Measurements from ENCODE around the gene COL6A1. TPM values are rescaled to one million over a fixed set of nuclear protein-coding genes. Genes with fewer than 3 reads are reported as not detected.
A peak's percentile ranks its signal among the peaks of the same experiment; 100 is the strongest.

The COL6A1 gene
- polyA plus RNA-seq, 3 donors from 2014 or later: 0.17 to 0.18 TPM; not detected in 1

DNA sequence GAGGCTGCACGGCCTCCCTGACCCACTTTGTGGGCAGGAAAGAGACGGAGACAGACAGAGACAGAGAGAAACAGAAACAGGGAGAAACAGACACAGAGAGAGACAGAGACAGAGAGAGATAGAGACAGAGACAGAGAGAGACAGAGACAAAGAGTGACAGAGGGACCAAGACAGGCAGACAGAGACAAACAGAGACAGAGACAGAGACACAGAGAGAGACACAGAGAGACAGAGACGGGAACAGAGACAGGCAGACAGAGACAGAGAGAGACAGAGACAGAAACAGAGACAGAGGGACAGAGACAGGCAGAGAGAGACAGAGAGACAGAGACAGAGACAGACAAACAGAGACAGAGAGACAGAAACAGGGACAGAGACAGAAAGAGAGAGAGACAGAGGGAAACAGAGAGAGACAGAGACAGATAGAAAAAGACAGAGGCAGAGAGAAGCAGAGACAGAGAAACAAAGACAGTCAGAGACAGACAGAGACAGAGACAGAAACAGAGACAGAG is 3.1 kb downstream of the COL6A1 start:
- no peak for DNase-seq
- Mint-ChIP-seq H3K36me3 (no peaks in the 10 kb centered on the region), H3K9me3 (no peaks in the 10 kb centered on the region), H3K27ac (peak overlapping the region in 2 of 6 donors; percentile 20 to 50), H3K4me3 (no peak overlapping the region), H3K4me1 (peaks cover 0 to 1% of the 10 kb centered on the region in 2 donors), H3K27me3 (ENCODE audit: low read depth in 3 of 3) (peaks cover 1 to 5% (median 5%) of the 10 kb centered on the region in 3 donors)

DNA sequence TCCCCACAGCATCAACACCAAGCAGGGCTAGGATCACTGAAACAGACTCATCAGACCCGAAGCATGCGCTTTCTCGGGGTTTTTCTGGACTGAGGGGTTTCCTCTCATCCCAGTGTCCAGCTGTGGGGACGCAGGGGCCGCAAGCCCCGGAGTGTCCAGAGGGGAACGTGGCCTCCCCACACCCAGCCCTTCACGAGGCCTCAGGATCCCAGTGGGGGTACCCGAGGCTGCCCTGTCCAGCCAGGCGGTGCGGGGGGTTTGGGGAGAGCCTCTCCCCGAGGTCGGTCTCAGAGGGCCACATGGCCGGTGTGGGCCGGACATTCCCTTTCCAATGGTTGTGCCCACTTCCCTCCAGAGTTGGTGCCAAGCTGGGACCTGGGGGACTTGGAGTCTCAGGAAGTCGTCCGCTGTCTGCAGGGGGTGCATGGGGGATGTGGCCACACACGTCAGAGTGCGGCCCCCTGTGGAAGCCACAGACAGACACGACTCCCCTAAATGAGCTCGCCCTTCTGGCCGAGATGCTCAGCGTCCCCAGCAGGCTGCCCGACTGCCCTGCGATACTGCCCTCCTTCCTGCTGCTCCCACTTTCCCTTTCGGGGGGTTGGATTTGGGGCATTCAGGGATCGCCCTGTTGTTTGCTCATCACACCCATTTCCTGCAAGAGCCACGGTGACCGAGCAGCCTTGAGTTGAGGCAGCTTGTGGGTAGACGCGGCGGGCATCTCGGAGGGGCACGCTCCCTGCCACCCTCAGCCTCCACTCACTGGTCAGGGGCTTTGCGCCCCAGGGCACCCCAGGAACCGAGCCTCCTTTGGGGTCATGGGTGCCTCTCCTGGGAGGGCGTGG is 4.1 kb downstream of the COL6A1 start:
- H3K4me1 Mint-ChIP-seq: peaks cover 0 to 1% of the 10 kb centered on the region in 2 donors
- no peak for DNase-seq

DNA sequence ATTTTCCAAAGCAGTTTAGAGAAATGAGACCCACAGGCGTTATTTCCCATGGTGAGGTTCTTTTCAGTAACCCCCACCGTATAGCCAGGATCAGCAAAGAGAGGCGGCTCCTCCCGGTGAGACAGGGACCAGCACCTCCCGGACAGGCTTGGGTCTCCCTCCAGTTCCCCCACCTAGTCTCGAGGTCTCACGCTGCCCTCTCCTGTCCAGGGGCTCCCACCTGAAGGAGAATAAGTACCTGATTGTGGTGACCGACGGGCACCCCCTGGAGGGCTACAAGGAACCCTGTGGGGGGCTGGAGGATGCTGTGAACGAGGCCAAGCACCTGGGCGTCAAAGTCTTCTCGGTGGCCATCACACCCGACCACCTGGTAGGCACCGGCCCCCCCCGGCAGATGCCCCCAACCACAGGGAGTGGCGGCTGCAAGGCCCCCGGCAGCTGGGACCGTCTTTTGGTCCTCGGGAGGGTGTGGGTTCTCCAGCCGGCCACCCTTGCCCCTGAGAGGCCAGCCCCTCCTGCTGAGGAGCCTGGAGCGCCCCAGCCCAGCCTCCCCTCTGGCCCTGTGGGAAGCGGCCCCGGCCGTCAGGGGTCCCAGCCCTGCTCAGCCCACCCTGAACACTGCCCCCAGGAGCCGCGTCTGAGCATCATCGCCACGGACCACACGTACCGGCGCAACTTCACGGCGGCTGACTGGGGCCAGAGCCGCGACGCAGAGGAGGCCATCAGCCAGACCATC is 4.9 kb downstream of the COL6A1 start:
- Mint-ChIP-seq H3K36me3 (no peaks in the 10 kb centered on the region), H3K9me3 (no peaks in the 10 kb centered on the region), H3K4me3 (no peak overlapping the region), H3K27me3 (ENCODE audit: low read depth in 3 of 3) (peaks cover 1 to 5% (median 5%) of the 10 kb centered on the region in 3 donors), H3K4me1 (peaks cover 0 to 1% of the 10 kb centered on the region in 2 donors), H3K27ac (no peak overlapping the region)
- no peak for DNase-seq

More for the DNA sequence above, 4.1 kb downstream of the COL6A1 start:
- no peaks in the 10 kb centered on the region for H3K36me3 Mint-ChIP-seq
- no peak overlapping the region for H3K4me3 Mint-ChIP-seq
- H3K27ac Mint-ChIP-seq: no peak overlapping the region
- peaks cover 1 to 5% (median 5%) of the 10 kb centered on the region in 3 donors for H3K27me3 Mint-ChIP-seq (ENCODE audit: low read depth in 3 of 3)
- no peaks in the 10 kb centered on the region for H3K9me3 Mint-ChIP-seq

DNA sequence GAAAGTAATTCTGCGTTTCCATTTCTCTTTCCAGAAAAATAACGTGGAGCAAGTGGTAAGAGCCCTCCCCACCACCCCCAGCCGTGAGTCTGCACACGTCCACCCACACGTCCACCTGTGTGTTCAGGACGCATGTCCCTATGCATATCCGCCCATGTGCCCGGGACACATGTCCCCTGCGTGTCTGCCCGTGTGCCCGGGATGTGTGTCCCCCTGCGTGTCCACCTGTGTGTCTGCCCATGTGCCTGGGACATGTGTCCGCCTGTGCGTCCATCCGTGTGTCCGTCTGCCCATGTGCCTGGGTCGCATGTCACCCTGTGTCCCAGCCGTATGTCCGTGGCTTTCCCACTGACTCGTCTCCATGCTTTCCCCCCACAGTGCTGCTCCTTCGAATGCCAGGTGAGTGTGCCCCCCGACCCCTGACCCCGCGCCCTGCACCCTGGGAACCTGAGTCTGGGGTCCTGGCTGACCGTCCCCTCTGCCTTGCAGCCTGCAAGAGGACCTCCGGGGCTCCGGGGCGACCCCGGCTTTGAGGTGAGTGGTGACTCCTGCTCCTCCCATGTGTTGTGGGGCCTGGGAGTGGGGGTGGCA is 5.6 kb downstream of the COL6A1 start:
- Mint-ChIP-seq H3K36me3 (no peaks in the 10 kb centered on the region), H3K4me1 (peaks cover 0 to 1% of the 10 kb centered on the region in 2 donors), H3K9me3 (no peaks in the 10 kb centered on the region), H3K27ac (no peak overlapping the region), H3K4me3 (no peak overlapping the region), H3K27me3 (ENCODE audit: low read depth in 3 of 3) (peaks cover 1 to 5% (median 5%) of the 10 kb centered on the region in 3 donors)
- no peak for DNase-seq

DNA sequence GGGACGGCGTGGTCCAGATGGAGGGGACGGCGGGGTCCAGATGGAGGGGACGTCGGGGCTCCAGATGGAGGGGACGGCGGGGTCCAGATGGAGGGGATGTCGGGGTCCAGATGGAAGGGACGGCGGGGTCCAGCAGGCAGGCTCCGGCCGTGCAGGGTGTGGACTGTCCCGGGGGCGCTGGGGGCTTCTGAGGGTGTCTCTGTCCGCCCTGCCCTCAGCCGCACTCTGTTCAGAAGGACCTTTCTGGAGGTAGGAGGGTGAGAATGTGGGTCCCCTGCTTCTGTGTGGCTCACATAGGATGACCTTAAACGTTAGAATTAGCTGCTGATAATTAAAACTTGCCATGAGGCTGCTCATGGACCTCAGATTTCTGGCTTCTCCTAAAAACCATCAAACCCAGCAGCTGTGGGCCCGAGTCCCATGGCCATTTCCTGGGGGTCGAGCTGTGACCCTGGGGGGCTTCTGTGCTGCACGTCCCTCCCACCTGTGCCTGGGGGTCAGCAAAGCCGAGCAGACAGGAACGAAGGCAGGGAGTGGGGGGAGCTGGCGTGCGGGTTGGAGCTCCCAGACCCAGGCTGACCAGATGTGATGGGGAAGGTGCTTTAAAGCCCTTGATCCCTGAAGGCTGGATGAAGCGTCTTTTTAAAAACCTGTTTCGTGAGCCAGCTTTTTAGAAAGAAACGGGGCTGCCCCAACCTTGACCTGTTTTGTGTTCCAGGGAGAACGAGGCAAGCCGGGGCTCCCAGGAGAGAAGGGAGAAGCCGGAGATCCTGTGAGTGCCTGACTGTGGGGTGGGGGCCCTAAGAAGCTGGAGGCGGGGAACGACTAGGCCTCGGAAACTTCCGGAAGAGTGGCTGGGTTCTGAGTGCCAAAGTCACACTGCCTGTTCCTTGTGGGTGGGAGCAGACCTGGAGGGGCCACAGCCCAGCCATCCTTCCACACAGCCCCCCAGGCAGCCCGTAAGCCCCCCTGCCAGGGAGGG is 7.1 kb downstream of the COL6A1 start:
- no peak for DNase-seq
- H3K9me3 Mint-ChIP-seq: no peaks in the 10 kb centered on the region
- peaks cover 0 to 5% (median 3%) of the 10 kb centered on the region in 3 donors for H3K27me3 Mint-ChIP-seq (ENCODE audit: low read depth in 3 of 3)
- H3K27ac Mint-ChIP-seq: no peak overlapping the region
- H3K4me1 Mint-ChIP-seq: no peaks in the 10 kb centered on the region
- no peak overlapping the region for H3K4me3 Mint-ChIP-seq
- H3K36me3 Mint-ChIP-seq: no peaks in the 10 kb centered on the region

GRCh38 chr21:45989355-45990048 is 7.9 kb downstream of the COL6A1 start:
- H3K9me3 Mint-ChIP-seq: no peaks in the 10 kb centered on the region
- no peak overlapping the region for H3K4me3 Mint-ChIP-seq
- no peak overlapping the region for H3K27ac Mint-ChIP-seq
- peaks cover 0 to 5% (median 3%) of the 10 kb centered on the region in 3 donors for H3K27me3 Mint-ChIP-seq (ENCODE audit: low read depth in 3 of 3)
- no peak for DNase-seq
- H3K36me3 Mint-ChIP-seq: no peaks in the 10 kb centered on the region
- H3K4me1 Mint-ChIP-seq: no peaks in the 10 kb centered on the region

GRCh38 chr21:45990049-45990711 is 8.6 kb downstream of the COL6A1 start:
- no peak overlapping the region for H3K4me3 Mint-ChIP-seq
- no peaks in the 10 kb centered on the region for H3K9me3 Mint-ChIP-seq
- no peak overlapping the region for H3K27ac Mint-ChIP-seq
- no peaks in the 10 kb centered on the region for H3K4me1 Mint-ChIP-seq
- DNase-seq: no peak
- no peaks in the 10 kb centered on the region for H3K36me3 Mint-ChIP-seq
- H3K27me3 Mint-ChIP-seq (ENCODE audit: low read depth in 3 of 3): peaks cover 0 to 2% (median 1%) of the 10 kb centered on the region in 3 donors

DNA sequence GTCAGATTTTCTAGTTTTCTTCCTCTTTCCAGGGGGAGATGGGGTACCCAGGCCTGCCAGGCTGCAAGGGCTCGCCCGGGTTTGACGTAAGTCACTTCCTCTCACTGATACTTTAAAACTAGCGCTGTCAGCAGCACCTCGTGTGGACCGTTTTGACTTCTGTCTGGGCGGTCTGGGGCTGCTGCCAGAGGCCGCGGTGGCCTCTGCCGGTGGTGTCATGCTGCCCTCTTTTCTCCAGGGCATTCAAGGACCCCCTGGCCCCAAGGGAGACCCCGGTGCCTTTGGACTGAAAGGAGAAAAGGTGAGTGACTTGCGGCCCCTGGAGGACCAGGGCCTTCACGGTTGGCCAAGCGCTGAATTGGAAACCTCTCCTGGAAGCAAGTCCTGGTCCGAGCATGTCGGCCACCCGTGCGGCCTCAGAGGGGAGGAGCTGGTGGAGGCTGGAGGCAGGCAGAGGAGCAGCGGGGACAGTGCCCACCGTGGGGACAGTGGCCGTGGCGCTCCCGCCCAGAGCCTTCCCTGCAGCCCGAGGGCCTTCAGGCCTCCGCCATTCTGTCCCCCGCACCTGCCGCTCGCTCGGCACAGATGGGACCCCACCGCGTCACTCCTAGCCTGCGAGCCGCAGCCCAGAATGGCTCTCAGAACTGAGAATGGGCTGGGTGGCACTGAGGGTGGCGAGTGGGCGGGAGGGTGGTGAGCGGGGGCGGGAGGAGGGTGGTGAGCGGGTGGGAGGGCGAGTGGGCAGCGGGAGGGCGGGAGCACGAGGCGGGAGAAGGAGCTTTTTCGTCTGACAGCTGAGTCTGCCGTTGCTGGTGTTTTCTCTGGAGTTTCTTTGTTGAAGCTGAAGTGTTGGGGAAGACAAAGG is 9.4 kb downstream of the COL6A1 start:
- Mint-ChIP-seq H3K27me3 (ENCODE audit: low read depth in 3 of 3) (peaks cover 0 to 2% (median 0%) of the 10 kb centered on the region in 3 donors), H3K9me3 (no peaks in the 10 kb centered on the region), H3K27ac (no peak overlapping the region), H3K4me1 (no peaks in the 10 kb centered on the region), H3K4me3 (no peak overlapping the region), H3K36me3 (no peaks in the 10 kb centered on the region)
- no peak for DNase-seq

DNA sequence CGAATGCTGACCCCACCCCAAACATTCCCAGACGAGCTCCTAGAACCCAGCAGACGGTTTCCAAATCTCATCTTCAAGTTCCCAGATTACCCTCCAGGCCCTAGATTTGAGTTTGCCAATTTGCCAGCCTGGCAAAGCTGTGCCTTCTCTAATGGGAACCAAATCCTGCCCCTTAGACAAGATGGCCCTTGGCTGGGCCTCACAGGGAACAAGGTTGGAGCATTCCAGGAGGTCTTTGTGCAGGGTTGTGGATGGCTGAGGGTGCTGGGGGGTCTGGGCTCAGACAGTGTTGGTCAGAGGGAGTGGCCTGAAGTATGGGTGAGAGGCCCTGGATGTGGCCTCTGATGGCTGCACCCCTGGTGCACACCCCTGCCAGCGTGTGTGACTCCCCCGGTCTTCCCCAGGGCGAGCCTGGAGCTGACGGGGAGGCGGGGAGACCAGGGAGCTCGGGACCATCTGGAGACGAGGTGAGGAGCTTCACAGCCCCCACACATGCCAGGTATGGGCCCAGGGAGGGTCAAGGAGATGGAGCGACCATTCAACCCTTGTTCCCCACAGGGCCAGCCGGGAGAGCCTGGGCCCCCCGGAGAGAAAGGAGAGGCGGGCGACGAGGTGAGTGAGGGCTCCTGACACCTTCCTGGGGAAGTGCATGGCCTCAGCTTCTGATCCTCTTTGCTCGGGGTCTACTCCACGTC is 10.2 kb downstream of the COL6A1 start:
- Mint-ChIP-seq H3K9me3 (no peaks in the 10 kb centered on the region), H3K36me3 (no peaks in the 10 kb centered on the region), H3K4me3 (no peak overlapping the region), H3K27ac (no peak overlapping the region), H3K27me3 (ENCODE audit: low read depth in 3 of 3) (peaks cover 0 to 3% (median 0%) of the 10 kb centered on the region in 3 donors), H3K4me1 (no peaks in the 10 kb centered on the region)
- DNase-seq: no peak

GRCh38 chr21:45992301-45993209 is 11.0 kb downstream of the COL6A1 start:
- peaks cover 0 to 3% (median 0%) of the 10 kb centered on the region in 3 donors for H3K27me3 Mint-ChIP-seq (ENCODE audit: low read depth in 3 of 3)
- no peak overlapping the region for H3K27ac Mint-ChIP-seq
- H3K4me1 Mint-ChIP-seq: no peaks in the 10 kb centered on the region
- no peaks in the 10 kb centered on the region for H3K9me3 Mint-ChIP-seq
- DNase-seq: no peak
- no peak overlapping the region for H3K4me3 Mint-ChIP-seq
- no peaks in the 10 kb centered on the region for H3K36me3 Mint-ChIP-seq

Data from immature natural killer cell (primary cell).